Astrocyte (in vitro differentiated cells and primary cell): ENCODE results near the gene SEC22B. TPM values are rescaled to one million over a fixed set of nuclear protein-coding genes. Genes with fewer than 3 reads are reported as not detected.
"Not testable (repeated sequence)": the region's sequence is repeated elsewhere in the genome, so short reads cannot be mapped to it uniquely, and the experiment has no call there.

ENCODE experiments used
- DNase-seq: peaks from one replicate; pipeline ENCODE4 v3.0.0-alpha.2; 2010; ENCODE audit warnings: low read depth
- FAIRE-seq: peaks from 2 replicates; lab custom pipeline; 2011; peaks lifted over from hg19 to GRCh38; lab: Jason Lieb, UNC
- H2AFZ ChIP-seq: 2 replicates; pipeline ENCODE4 v1.6.0; 2012; ENCODE audit warnings: low read depth, low read length, inconsistent platforms
- H3K27ac ChIP-seq: 2 replicates; pipeline ENCODE4 v1.5.1; 2011; ENCODE audit warnings: low read depth, low read length, inconsistent platforms
- H3K27me3 ChIP-seq: 2 replicates; pipeline ENCODE4 v1.6.0; 2011; ENCODE audit warnings: low read length, inconsistent platforms; ENCODE audit not compliant: insufficient read depth
- H3K36me3 ChIP-seq: 2 replicates; pipeline ENCODE4 v1.5.1; 2011; ENCODE audit warnings: low read length, inconsistent platforms; ENCODE audit not compliant: insufficient read depth
- H3K4me1 ChIP-seq: 2 replicates; pipeline ENCODE4 v1.5.1; 2011; ENCODE audit warnings: low read length, inconsistent platforms; ENCODE audit not compliant: insufficient read depth
- H3K4me2 ChIP-seq: 2 replicates; pipeline ENCODE4 v1.6.0; 2012; ENCODE audit warnings: low read length, inconsistent platforms
- H3K4me3 ChIP-seq: 2 replicates; pipeline ENCODE4 v1.5.1; 2011; ENCODE audit warnings: low read depth, mild to moderate bottlenecking, low read length, inconsistent platforms; ENCODE audit not compliant: insufficient read depth
- H3K79me2 ChIP-seq: 2 replicates; pipeline ENCODE4 v1.6.0; 2012; ENCODE audit warnings: mild to moderate bottlenecking, low read length, inconsistent platforms; ENCODE audit not compliant: insufficient read depth
- H3K9ac ChIP-seq: 2 replicates; pipeline ENCODE4 v1.6.0; 2012; ENCODE audit warnings: mild to moderate bottlenecking, low read length, inconsistent platforms
- H3K9me3 ChIP-seq: 2 replicates; pipeline ENCODE4 v1.5.1; 2012; ENCODE audit warnings: low read depth, mild to moderate bottlenecking, low read length, inconsistent platforms; ENCODE audit not compliant: insufficient read depth
- H4K20me1 ChIP-seq: 2 replicates; pipeline ENCODE4 v1.6.0; 2012; ENCODE audit warnings: low read length, inconsistent platforms; ENCODE audit not compliant: insufficient read depth
- H3K27ac Mint-ChIP-seq: one replicate; pipeline ENCODE4 v1.8.0; 2021; ENCODE audit warnings: mild to moderate bottlenecking, mixed read lengths; ENCODE audit not compliant: unreplicated experiment
- H3K27me3 Mint-ChIP-seq: one replicate; pipeline ENCODE4 v1.8.0; 2021; ENCODE audit warnings: low read depth, mixed read lengths; ENCODE audit not compliant: unreplicated experiment
- H3K36me3 Mint-ChIP-seq: one replicate; pipeline ENCODE4 v1.8.0; 2021; ENCODE audit warnings: low read depth, mixed read lengths; ENCODE audit not compliant: unreplicated experiment
- H3K4me1 Mint-ChIP-seq: one replicate; pipeline ENCODE4 v1.8.0; 2021; ENCODE audit warnings: low read depth, mixed read lengths; ENCODE audit not compliant: unreplicated experiment
- H3K4me3 Mint-ChIP-seq: one replicate; pipeline ENCODE4 v1.8.0; 2021; ENCODE audit warnings: mild to moderate bottlenecking, moderate library complexity, mixed read lengths; ENCODE audit not compliant: unreplicated experiment
- H3K9me3 Mint-ChIP-seq: one replicate; pipeline ENCODE4 v1.8.0; 2021; ENCODE audit warnings: mild to moderate bottlenecking, mixed read lengths; ENCODE audit not compliant: unreplicated experiment
- total RNA-seq: library from RNA; stranded (reverse); gene quantifications from 2 replicates; pipeline ENCODE4 v1.2.1, GENCODE V29; 2021

Gene SEC22B
- total RNA-seq, 1 donor from 2014 or later = 45.9 TPM

DNA sequence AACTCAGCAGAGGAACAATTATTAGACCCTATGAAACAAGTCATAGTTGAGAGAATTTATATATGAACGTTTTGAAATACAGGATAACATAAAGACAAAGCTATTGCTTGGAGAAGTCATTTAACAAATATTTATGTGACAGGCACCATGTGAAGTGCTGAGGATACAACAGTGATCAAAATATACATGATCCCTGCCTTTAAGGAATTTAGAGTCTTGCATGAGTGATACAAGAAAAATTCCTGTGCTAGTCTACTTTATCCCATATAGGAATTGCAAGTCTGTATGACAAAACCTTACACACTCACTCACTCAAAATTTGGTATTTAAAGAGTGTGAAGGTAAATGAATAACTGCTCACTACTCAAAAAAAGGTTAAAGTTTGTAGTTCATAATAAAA, 17.8 kb downstream of the SEC22B start:
- not testable (repeated sequence) for H3K4me2 ChIP-seq, FAIRE-seq, H4K20me1 ChIP-seq, H3K27me3 Mint-ChIP-seq, H3K27ac ChIP-seq, H3K9ac ChIP-seq, H3K4me1 Mint-ChIP-seq, H3K27me3 ChIP-seq, H3K4me1 ChIP-seq, H2AFZ ChIP-seq, H3K9me3 Mint-ChIP-seq, H3K9me3 ChIP-seq, H3K79me2 ChIP-seq, DNase-seq, H3K4me3 ChIP-seq, H3K36me3 ChIP-seq, H3K36me3 Mint-ChIP-seq, H3K27ac Mint-ChIP-seq, H3K4me3 Mint-ChIP-seq

DNA sequence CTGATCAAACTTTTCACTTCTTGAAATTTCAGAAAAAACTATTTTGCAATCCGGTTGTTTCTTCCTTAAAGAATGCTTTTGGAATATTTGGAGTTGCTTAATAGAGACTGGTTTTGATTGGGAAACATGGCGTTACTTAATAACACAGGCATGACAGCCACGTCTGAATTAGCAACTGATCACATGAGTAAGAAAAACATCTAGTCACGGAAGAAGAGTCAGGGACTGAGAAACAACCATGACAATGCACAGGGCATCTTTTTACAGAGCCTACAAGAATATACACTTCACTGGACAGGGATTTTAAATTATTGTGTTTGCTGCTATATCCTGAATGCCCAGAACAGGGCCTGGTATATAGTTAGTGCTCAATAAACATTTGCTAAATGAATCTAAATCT, 18.2 kb downstream of the SEC22B start:
- H3K4me1 Mint-ChIP-seq, H3K9ac ChIP-seq, H3K79me2 ChIP-seq, H3K9me3 ChIP-seq, H3K4me3 ChIP-seq, H3K27me3 Mint-ChIP-seq, H3K4me2 ChIP-seq, H4K20me1 ChIP-seq, H3K27ac Mint-ChIP-seq, H3K9me3 Mint-ChIP-seq, H3K27ac ChIP-seq, DNase-seq, H3K4me3 Mint-ChIP-seq, H3K36me3 Mint-ChIP-seq, H3K36me3 ChIP-seq, H2AFZ ChIP-seq, H3K27me3 ChIP-seq, H3K4me1 ChIP-seq, FAIRE-seq: not testable (repeated sequence)

DNA sequence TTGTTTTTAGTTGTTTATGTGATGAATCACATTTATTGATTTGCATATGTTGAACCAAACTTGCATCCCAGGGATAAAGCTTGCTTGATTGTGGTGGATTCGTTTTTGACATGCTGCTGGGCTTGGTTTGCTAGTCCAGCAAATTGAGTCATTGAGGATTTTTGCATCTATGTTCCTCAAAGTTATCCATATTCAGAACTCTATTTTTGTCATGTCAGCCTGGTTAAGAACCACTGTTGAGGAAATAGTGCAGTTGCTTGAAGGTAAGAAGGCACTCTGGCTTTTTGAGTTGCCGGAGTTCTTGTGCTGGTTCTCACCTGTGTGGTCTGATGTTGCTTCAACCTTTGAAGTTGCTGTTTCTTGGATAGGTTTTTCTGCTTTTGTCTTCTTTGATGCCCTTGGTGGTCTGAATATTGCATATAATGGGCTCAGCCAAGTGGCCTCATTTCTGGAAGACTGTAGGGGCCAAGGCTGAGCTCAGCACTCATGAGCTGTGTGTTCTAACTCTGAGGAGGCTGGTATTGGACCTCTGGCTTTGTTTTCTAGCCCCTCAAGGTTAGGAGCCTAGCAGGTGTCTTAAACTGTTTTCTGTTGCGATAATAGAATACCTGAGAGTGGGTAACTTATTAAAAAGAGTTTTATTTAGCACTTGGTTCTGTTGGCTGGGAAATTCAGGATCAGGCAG, 26.0 kb downstream of the SEC22B start:
- DNase-seq, H2AFZ ChIP-seq, H3K9me3 ChIP-seq, H3K36me3 Mint-ChIP-seq, H3K27ac Mint-ChIP-seq, H3K4me3 Mint-ChIP-seq, H3K27me3 Mint-ChIP-seq, H3K27me3 ChIP-seq, H3K9me3 Mint-ChIP-seq, H3K4me3 ChIP-seq, H3K27ac ChIP-seq, H3K4me1 ChIP-seq, H3K36me3 ChIP-seq, H3K4me2 ChIP-seq, H4K20me1 ChIP-seq, H3K9ac ChIP-seq, H3K79me2 ChIP-seq, FAIRE-seq, H3K4me1 Mint-ChIP-seq: not testable (repeated sequence)

DNA sequence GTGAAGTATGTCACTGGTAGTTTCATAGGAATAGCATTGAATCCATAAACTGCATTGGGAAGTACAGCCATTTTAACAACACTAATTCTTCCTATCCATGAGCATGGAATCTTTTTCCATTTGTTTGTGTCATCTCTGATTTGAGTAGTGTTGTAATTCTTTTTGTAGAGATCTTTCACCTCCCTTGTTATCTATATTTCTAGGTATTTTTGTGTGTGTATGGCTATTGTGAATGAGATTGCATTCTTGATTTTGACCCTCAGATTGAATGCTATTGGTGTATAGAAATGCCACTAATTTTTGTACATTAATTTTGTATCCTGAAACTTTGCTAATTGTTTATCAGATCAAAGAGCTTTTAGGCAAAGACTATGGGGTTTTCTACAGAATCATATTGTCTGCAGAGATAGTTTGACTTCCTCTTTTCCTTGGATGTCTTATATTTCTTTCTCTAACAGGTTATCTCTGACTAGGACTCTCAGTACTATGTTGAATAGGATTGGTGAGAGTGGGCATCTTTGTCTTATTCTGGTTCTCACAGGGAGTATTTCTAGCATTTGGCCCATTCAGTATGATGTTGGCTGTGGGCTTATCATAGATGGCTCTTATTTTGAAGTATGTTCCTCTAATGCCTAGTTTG, 26.8 kb downstream of the SEC22B start:
- H3K27ac Mint-ChIP-seq, H3K9ac ChIP-seq, H3K4me2 ChIP-seq, H3K9me3 ChIP-seq, H3K36me3 Mint-ChIP-seq, FAIRE-seq, H3K4me3 ChIP-seq, H3K4me3 Mint-ChIP-seq, H3K9me3 Mint-ChIP-seq, DNase-seq, H3K79me2 ChIP-seq, H3K27me3 ChIP-seq, H3K27me3 Mint-ChIP-seq, H3K36me3 ChIP-seq, H3K4me1 Mint-ChIP-seq, H4K20me1 ChIP-seq, H3K27ac ChIP-seq, H2AFZ ChIP-seq, H3K4me1 ChIP-seq: not testable (repeated sequence)
